H1 (cell line): Measurements from ENCODE around the gene MLKL. TPM values are rescaled to one million over a fixed set of nuclear protein-coding genes. Genes with fewer than 3 reads are reported as not detected.

ENCODE experiments used
- CTCF ChIA-PET: fragments of 300-600 bp; sonication (Branson Sonifier 250); formaldehyde crosslinking; loops from one replicate; lab custom pipeline; 2021; ENCODE audit not compliant: partially characterized antibody; lab: Charles Lee
- POLR2A ChIA-PET: fragments of 300-600 bp; sonication (Branson Sonifier 250); formaldehyde crosslinking; loops from one replicate; lab custom pipeline; 2021; ENCODE audit warnings: inconsistent platforms; ENCODE audit not compliant: partially characterized antibody; lab: Charles Lee
- DNase-seq, 2 experiments: peaks; one replicate each; pipeline versions ENCODE4 v3.0.0 to v3.0.0-alpha.2; 2010 to 2022; ENCODE audit warnings: low spot score in 2 of 2, low read depth in 1 of 2, mixed read lengths in 1 of 2
- FAIRE-seq: peaks from 2 replicates; lab custom pipeline; 2011; peaks lifted over from hg19 to GRCh38; lab: Jason Lieb, UNC
- H2AFZ ChIP-seq: 2 replicates; pipeline ENCODE4 v1.8.1; 2012; ENCODE audit warnings: low read length, inconsistent platforms
- H2AK5ac ChIP-seq: 2 replicates; pipeline ENCODE4 v1.6.1; 2013; ENCODE audit warnings: low read depth, low read length
- H2BK120ac ChIP-seq: replicated peaks from 2 replicates; pipeline ENCODE3; 2013; ENCODE audit warnings: low read depth, low read length, inconsistent platforms
- H2BK12ac ChIP-seq: 2 replicates; pipeline ENCODE4 v1.6.1; 2013; ENCODE audit warnings: low read depth, low read length
- H2BK15ac ChIP-seq: 2 replicates; pipeline ENCODE4 v1.6.1; 2013; ENCODE audit warnings: low read length
- H2BK20ac ChIP-seq: 2 replicates; pipeline ENCODE4 v1.6.1; 2013; ENCODE audit warnings: low read length
- H2BK5ac ChIP-seq: 2 replicates; pipeline ENCODE4 v1.6.1; 2013; ENCODE audit warnings: low read depth, low read length
- H3K14ac ChIP-seq: 2 replicates; pipeline ENCODE4 v1.6.1; 2013; ENCODE audit warnings: inconsistent platforms; ENCODE audit not compliant: insufficient read length
- H3K18ac ChIP-seq: 2 replicates; pipeline ENCODE4 v1.6.1; 2013; ENCODE audit warnings: low read length; ENCODE audit errors: extremely low read depth
- H3K23ac ChIP-seq: 2 replicates; pipeline ENCODE4 v1.6.1; 2013; ENCODE audit warnings: inconsistent platforms; ENCODE audit not compliant: insufficient read length
- H3K23me2 ChIP-seq: 2 replicates; pipeline ENCODE4 v1.6.1; 2013; ENCODE audit warnings: low read depth, low read length
- H3K27ac ChIP-seq: 2 replicates; pipeline ENCODE4 v1.6.1; 2011; ENCODE audit warnings: low read depth, low read length, inconsistent platforms
- H3K27me3 ChIP-seq, 4 experiments: replicated peaks in 1 of 4; 1 replicate in 1 of 4; 2 replicates in 3 of 4; pipeline versions ENCODE4 v1.6.1 to v1.8.1; 2011 to 2013; ENCODE audit warnings: low read length in 3 of 4, mild to moderate bottlenecking in 3 of 4, inconsistent platforms in 2 of 4, mixed read lengths in 2 of 4, moderate library complexity in 1 of 4; ENCODE audit not compliant: control insufficient read depth in 3 of 4, insufficient read depth in 3 of 4; ENCODE audit errors: extremely low read depth in 1 of 4
- H3K36me3 ChIP-seq, 4 experiments: 2 replicates each; pipeline versions ENCODE4 v1.6.1 to v1.8.1; 2011 to 2013; ENCODE audit warnings: mild to moderate bottlenecking in 4 of 4, low read length in 3 of 4, moderate library complexity in 2 of 4, control low read depth in 1 of 4, inconsistent platforms in 1 of 4; ENCODE audit not compliant: insufficient read depth in 4 of 4, control insufficient read depth in 2 of 4
- H3K4ac ChIP-seq: replicated peaks from 2 replicates; pipeline ENCODE3; 2013; ENCODE audit warnings: low read length, low read depth, mixed read lengths, inconsistent platforms; ENCODE audit not compliant: insufficient read length
- H3K4me1 ChIP-seq, 4 experiments: replicated peaks in 1 of 4; 1 replicate in 1 of 4; 2 replicates in 3 of 4; pipeline versions ENCODE4 v1.6.1 to v1.8.1; 2011 to 2013; ENCODE audit warnings: low read length in 3 of 4, inconsistent platforms in 2 of 4, mixed read lengths in 1 of 4; ENCODE audit not compliant: insufficient read depth in 4 of 4, control insufficient read depth in 3 of 4
- H3K4me2 ChIP-seq, 2 experiments: 2 replicates each; pipeline versions ENCODE4 v1.6.1 to v1.8.1; 2011 to 2013; ENCODE audit warnings: low read depth in 2 of 2, low read length in 2 of 2, control low read depth in 1 of 2, inconsistent platforms in 1 of 2, mild to moderate bottlenecking in 1 of 2; ENCODE audit not compliant: insufficient read depth in 1 of 2
- H3K4me3 ChIP-seq, 4 experiments: fragments of 200-600, 300-600 bp in 1 of 4; sonication (generic), shearing (Covaris generic), sonication (Bioruptor Twin) in 1 of 4; 2 replicates each; pipeline versions ENCODE4 v1.5.1 to v1.8.1; 2011 to 2016; ENCODE audit warnings: low read length in 4 of 4, low read depth in 3 of 4, control low read depth in 2 of 4, inconsistent platforms in 2 of 4, mild to moderate bottlenecking in 2 of 4, mixed read lengths in 1 of 4, moderate library complexity in 1 of 4; ENCODE audit not compliant: insufficient read depth in 2 of 4; ENCODE audit errors: extremely low read depth in 1 of 4
- H3K56ac ChIP-seq: replicated peaks from 2 replicates; pipeline ENCODE3; 2013; ENCODE audit warnings: low read depth, mild to moderate bottlenecking, mixed read lengths, low read length, inconsistent platforms; ENCODE audit not compliant: insufficient read length
- H3K79me1 ChIP-seq: 2 replicates; pipeline ENCODE4 v1.6.1; 2013; ENCODE audit warnings: low read depth, low read length, control low read depth
- H3K79me2 ChIP-seq, 2 experiments: 2 replicates each; pipeline versions ENCODE4 v1.6.1 to v1.8.1; 2012 to 2013; ENCODE audit warnings: low read length in 2 of 2, mild to moderate bottlenecking in 2 of 2, inconsistent platforms in 1 of 2; ENCODE audit not compliant: insufficient read depth in 2 of 2, control insufficient read depth in 1 of 2
- H3K9ac ChIP-seq, 4 experiments: replicated peaks in 1 of 4; 1 replicate in 1 of 4; 2 replicates in 3 of 4; pipeline versions ENCODE4 v1.6.1 to v1.8.1; 2011 to 2013; ENCODE audit warnings: low read depth in 3 of 4, low read length in 3 of 4, control low read depth in 2 of 4, mild to moderate bottlenecking in 2 of 4, moderate library complexity in 2 of 4, inconsistent platforms in 1 of 4; ENCODE audit errors: extremely low read depth in 1 of 4
- H3K9me3 ChIP-seq, 2 experiments: 2 replicates each; pipeline versions ENCODE4 v1.6.1 to v1.8.1; 2012 to 2013; ENCODE audit warnings: mild to moderate bottlenecking in 2 of 2, moderate library complexity in 2 of 2, control low read depth in 1 of 2, inconsistent platforms in 1 of 2, low read depth in 1 of 2, low read length in 1 of 2, mixed read lengths in 1 of 2; ENCODE audit not compliant: insufficient read depth in 2 of 2
- H4K20me1 ChIP-seq, 2 experiments: replicated peaks in 1 of 2; 2 replicates each; pipeline versions ENCODE3 to v1.8.1; 2011 to 2013; ENCODE audit warnings: inconsistent platforms in 2 of 2, low read length in 2 of 2, mild to moderate bottlenecking in 1 of 2; ENCODE audit not compliant: insufficient read depth in 2 of 2, control insufficient read depth in 1 of 2
- H4K5ac ChIP-seq: 2 replicates; pipeline ENCODE4 v1.6.1; 2013; ENCODE audit warnings: low read length, low read depth, mixed read lengths, inconsistent platforms; ENCODE audit not compliant: insufficient read length
- H4K8ac ChIP-seq: 2 replicates; pipeline ENCODE4 v1.8.0; 2013; ENCODE audit warnings: mild to moderate bottlenecking, moderate library complexity, low read length, inconsistent platforms; ENCODE audit not compliant: insufficient read depth; ENCODE audit errors: extremely low read depth
- H4K91ac ChIP-seq: replicated peaks from 2 replicates; pipeline ENCODE3; 2013; ENCODE audit warnings: low read length, mixed read lengths, inconsistent platforms; ENCODE audit not compliant: insufficient read length
- CTCF ChIP-seq, 3 experiments: IDR thresholded peaks; 1 replicate in 2 of 3; 2 replicates in 1 of 3; pipeline versions ENCODE4 v1.5.1 to v1.6.1; 2011; ENCODE audit warnings: low read length in 3 of 3, mild to moderate bottlenecking in 3 of 3, inconsistent platforms in 2 of 3, low read depth in 1 of 3, moderate library complexity in 1 of 3; ENCODE audit not compliant: insufficient read depth in 1 of 3; ENCODE audit errors: control extremely low read depth in 1 of 3
- TBP ChIP-seq: IDR thresholded peaks from 2 replicates; pipeline ENCODE4 v1.6.1; 2011; ENCODE audit warnings: low read depth, low read length, improper control_type of control experiment
- WGBS, 2 experiments: shearing (Covaris generic) in 1 of 2; methylation state at CpG; one replicate each; pipeline versions ENCODE4 v1.1.6 to v1.1.7; 2013 to 2015; ENCODE audit warnings: low lambda C conversion rate in 2 of 2, mixed read lengths in 2 of 2, inconsistent platforms in 1 of 2, low coverage in 1 of 2, missing lambda C conversion rate in 1 of 2; ENCODE audit not compliant: insufficient replicate concordance in 2 of 2, insufficient coverage in 1 of 2, insufficient read length in 1 of 2; ENCODE audit errors: extremely low coverage in 1 of 2, missing lambda C conversion rate in 1 of 2; 5-methylcytosine and 5-hydroxymethylcytosine counted together
- polyA plus RNA-seq, 7 experiments: library from polyadenylated mRNA; depleted of rRNA in 3 of 7; stranded (reverse) in 5 of 7; unstranded in 2 of 7; fragments of >200 nt in 5 of 7; fragments of 200-250 nt in 2 of 7; gene quantifications; 1 replicate in 5 of 7; 2 replicates in 1 of 7; 4 replicates in 1 of 7; pipeline versions ENCODE4 v1.2.1 to v1.2.3, GENCODE V29; 2011 to 2013; ENCODE audit warnings: missing spikeins in 2 of 7, mixed read lengths in 2 of 7
- total RNA-seq: library from RNA; stranded (reverse); fragmentation: NEBNext Ultra II Directional; extraction: Animal tissue kit (Norgen Biotek cat#: 25700); gene quantifications from 2 replicates; pipeline ENCODE4 v1.2.1, GENCODE V29; 2021

The MLKL gene
- total and polyA plus RNA-seq, 2 of the 8 experiments (the other 6 are each of a cell fraction or from before 2014, with no cell fraction given), result 1.6 to 2.1 TPM

DNA sequence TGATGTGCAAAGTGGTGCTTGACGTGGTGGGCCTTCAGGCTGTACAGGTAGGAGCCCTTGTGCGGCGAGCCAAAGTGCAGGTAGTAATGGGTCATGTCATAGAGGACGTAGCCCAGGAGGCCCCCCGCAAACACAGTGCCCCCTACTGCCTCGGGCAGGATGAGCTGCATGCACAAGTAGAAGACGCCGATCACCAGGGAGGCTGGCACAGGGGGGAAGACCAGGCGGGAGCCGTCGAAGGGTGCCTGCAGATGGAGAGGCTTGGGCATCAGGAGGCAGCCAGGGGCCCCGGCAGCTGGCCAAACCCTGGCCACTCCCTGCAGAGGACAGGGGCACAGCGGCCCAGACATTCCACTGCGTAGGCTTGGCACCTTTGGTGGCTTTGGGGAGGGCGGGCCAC is 15.7 kb upstream of the MLKL start:
- H2BK12ac ChIP-seq, result no peak overlapping the region
- no peaks in the 10 kb centered on the region for H3K36me3 ChIP-seq
- H4K20me1 ChIP-seq, result no peaks in the 10 kb centered on the region
- no peak overlapping the region for H2BK5ac ChIP-seq
- H2BK20ac ChIP-seq, result no peak overlapping the region
- no peaks in the 10 kb centered on the region for H3K4me1 ChIP-seq
- DNase-seq (no peak), FAIRE-seq (no peak)
- H3K56ac ChIP-seq, result no peak overlapping the region
- POLR2A ChIA-PET, result interaction anchor here (1.1 kb wide), 1 partner anchor 13 kb away, joined by 4 read pairs; no protein-coding TSS in a partner anchor
- 81% methylated on average over 10 of the region's 15 CpGs; no CpG with 5 or more reads in 1 of the 2 experiments for WGBS, 2 experiments
- H3K27ac ChIP-seq, result no peak overlapping the region
- CTCF ChIA-PET, result interaction anchor here (0.5 to 21.3 kb wide), 9 partner anchors 12 to 502 kb away, joined by 3 to 576 read pairs (median 3); no protein-coding TSS in a partner anchor
- H3K4me2 ChIP-seq, result no peak overlapping the region
- H3K79me2 ChIP-seq, result no peaks in the 10 kb centered on the region
- H3K23me2 ChIP-seq, result no peaks in the 10 kb centered on the region; the same call in 1 of the 2 replicates
- H3K4me3 ChIP-seq, result no peak overlapping the region
- H4K8ac ChIP-seq, result no peak overlapping the region
- 0 out of 7 replicates have a peak, but pooled peaks cover 0 to 2% (median 0%) of the 10 kb centered on the region in 4 experiments for H3K27me3 ChIP-seq
- H4K91ac ChIP-seq, result no peak overlapping the region
- H2BK15ac ChIP-seq, result no peak overlapping the region
- no peak overlapping the region for H3K23ac ChIP-seq
- H2AFZ ChIP-seq, result no peak overlapping the region
- H3K9me3 ChIP-seq, result no peaks in the 10 kb centered on the region
- H3K79me1 ChIP-seq, result no peaks in the 10 kb centered on the region
- H2BK120ac ChIP-seq, result no peak overlapping the region
- H2AK5ac ChIP-seq, result no peak overlapping the region
- H4K5ac ChIP-seq, result no peak overlapping the region
- H3K14ac ChIP-seq, result no peak overlapping the region
- H3K4ac ChIP-seq, result no peak overlapping the region
- no peak overlapping the region for H3K18ac ChIP-seq
- H3K9ac ChIP-seq, result no peak overlapping the region
- TF ChIP-seq TBP (no peak), CTCF (IDR thresholded peaks at IDR 0.05; ENCODE audit: control extremely low read depth in 1 of 3, insufficient read depth in 1 of 3, low read depth in 1 of 3, low read length in 3 of 3) (peak; percentile 7 to 48 (median 19); a peak in 2 of 4 replicates)
